22Rv1 (cell line): ENCODE results near the gene DGKG.

Experiments used
- H3K27ac ChIP-seq: fragments of 450-650 bp; 2 replicates; pipeline ENCODE4 v1.5.1; 2017
- CTCF ChIP-seq: fragments of 450-650 bp; IDR thresholded peaks from 2 replicates; pipeline ENCODE4 v1.5.1; 2017; ENCODE audit warnings: mild to moderate bottlenecking
- ZFX ChIP-seq: fragments of 450-650 bp; IDR thresholded peaks from 2 replicates; pipeline ENCODE4 v1.6.1; 2017; ENCODE audit warnings: antibody characterized with exemption, borderline replicate concordance

The DGKG gene

GRCh38 chr3:186123012-186123411 is 239.0 kb downstream of the DGKG start:
- TF ChIP-seq CTCF (no peak), ZFX (no peak)
- no peak overlapping the region for H3K27ac ChIP-seq

GRCh38 chr3:186121968-186122367 is 240.1 kb downstream of the DGKG start:
- H3K27ac ChIP-seq: no peak overlapping the region
- TF ChIP-seq CTCF: no peak
- no peak for TF ChIP-seq ZFX

- H3K27ac ChIP-seq: no peak overlapping the region
- TF ChIP-seq CTCF: no peak
- no peak for TF ChIP-seq ZFX
Measured at GRCh38 chr3:186121278-186121677, 240.8 kb downstream of the DGKG start.

- no peak for TF ChIP-seq ZFX
- no peak for TF ChIP-seq CTCF
- H3K27ac ChIP-seq: no peak overlapping the region
Measured at GRCh38 chr3:186119499-186119898, 242.5 kb downstream of the DGKG start.

- H3K27ac ChIP-seq: no peak overlapping the region
- TF ChIP-seq CTCF (no peak), ZFX (no peak)
Measured at GRCh38 chr3:186118692-186119091, 243.3 kb downstream of the DGKG start.

- TF ChIP-seq ZFX: no peak
- no peak for TF ChIP-seq CTCF
- no peak overlapping the region for H3K27ac ChIP-seq
Measured at GRCh38 chr3:186117521-186118134, 244.4 kb downstream of the DGKG start.

- TF ChIP-seq ZFX (no peak), CTCF (no peak)
- H3K27ac ChIP-seq: no peak overlapping the region
Measured at GRCh38 chr3:186115239-186115996, 246.6 kb downstream of the DGKG start.
